A673 (cell line): ENCODE measurements around the gene PLXNA3. TPM values are rescaled to one million over a fixed set of nuclear protein-coding genes. Genes with fewer than 3 reads are reported as not detected.

Experiments used
- BruUV-seq: library from RNA; stranded (reverse); fragments of 400-500 nt; replicated peaks from 2 replicates; lab custom pipeline; 2021; lab: Mats Ljungman, UMichigan
- CTCF ChIA-PET: fragments of 300-600 bp; sonication (Branson Sonifier 250); formaldehyde crosslinking; loops from one replicate; lab custom pipeline; 2022; ENCODE audit warnings: antibody characterized with exemption; lab: Charles Lee
- POLR2A ChIA-PET: fragments of 300-600 bp; sonication (Branson Sonifier 250); formaldehyde crosslinking; loops from one replicate; lab custom pipeline; 2022; ENCODE audit warnings: antibody characterized with exemption; ENCODE audit not compliant: low non-redundant PET; lab: Charles Lee
- DNase-seq: peaks from one replicate; pipeline ENCODE4 v3.0.0-alpha.2; 2015; ENCODE audit warnings: low spot score
- H3K27ac ChIP-seq: fragments of 200-600 bp; sonication (generic); 2 replicates; pipeline ENCODE4 v1.5.1; 2016; ENCODE audit warnings: mixed run types, low read depth, mild to moderate bottlenecking, mixed read lengths, antibody characterized with exemption, low read length; ENCODE audit not compliant: poor library complexity, severe bottlenecking
- H3K27me3 ChIP-seq: fragments of 200-600 bp; sonication (generic); replicated peaks from 2 replicates; pipeline ENCODE4 v1.6.1; 2017; ENCODE audit warnings: mixed run types, low read depth, mild to moderate bottlenecking, mixed read lengths, antibody characterized with exemption, low read length; ENCODE audit not compliant: insufficient read depth, poor library complexity
- H3K36me3 ChIP-seq: fragments of 200-600 bp; sonication (generic); 2 replicates; pipeline ENCODE4 v1.6.1; 2016; ENCODE audit warnings: mixed run types, mild to moderate bottlenecking, mixed read lengths, antibody characterized with exemption, low read length; ENCODE audit not compliant: insufficient read depth, poor library complexity, severe bottlenecking
- H3K4me1 ChIP-seq: fragments of 200-600 bp; sonication (generic); 2 replicates; pipeline ENCODE4 v1.6.1; 2017; ENCODE audit warnings: mixed run types, mild to moderate bottlenecking, mixed read lengths, antibody characterized with exemption, low read length; ENCODE audit not compliant: insufficient read depth, poor library complexity, severe bottlenecking
- H3K4me3 ChIP-seq: fragments of 200-600 bp; sonication (generic); 2 replicates; pipeline ENCODE4 v1.5.1; 2016; ENCODE audit warnings: low read depth, mixed run types, mild to moderate bottlenecking, mixed read lengths, low read length; ENCODE audit not compliant: poor library complexity, severe bottlenecking
- H3K9me3 ChIP-seq: fragments of 200-600 bp; sonication (generic); 2 replicates; pipeline ENCODE4 v1.6.1; 2016; ENCODE audit warnings: mixed run types, low read depth, mild to moderate bottlenecking, mixed read lengths, antibody characterized with exemption, low read length; ENCODE audit not compliant: poor library complexity, severe bottlenecking
- EZH2 ChIP-seq: fragments of 200-600 bp; sonication (generic); IDR thresholded peaks from 2 replicates; pipeline ENCODE4 v1.6.1; 2017; ENCODE audit warnings: borderline replicate concordance, low read depth, mild to moderate bottlenecking, mixed read lengths, antibody characterized with exemption, low read length; ENCODE audit not compliant: poor library complexity, severe bottlenecking
- intact Hi-C: fragments of 100-400 bp; cut with micrococcal nuclease; formaldehyde crosslinking; loops from one replicate; pipeline ENCODE4 v1.10.0; 2022; ENCODE audit not compliant: unreplicated experiment
- total RNA-seq: library from RNA; stranded (reverse); gene quantifications from 2 replicates; pipeline ENCODE4 v1.2.3, GENCODE V29; 2021
- TF ChIP-seq, protein P1 (sequence below): fragments of 300-800, 200-600 bp; sonication (generic); conservative IDR thresholded peaks from 2 replicates; pipeline ENCODE4 v1.5.1; 2017; ENCODE audit warnings: low read depth, mild to moderate bottlenecking, antibody characterized with exemption, low read length, moderate library complexity, mixed read lengths

The PLXNA3 gene
- total RNA-seq, 1 experiment from 2014 or later = 54.6 TPM

DNA sequence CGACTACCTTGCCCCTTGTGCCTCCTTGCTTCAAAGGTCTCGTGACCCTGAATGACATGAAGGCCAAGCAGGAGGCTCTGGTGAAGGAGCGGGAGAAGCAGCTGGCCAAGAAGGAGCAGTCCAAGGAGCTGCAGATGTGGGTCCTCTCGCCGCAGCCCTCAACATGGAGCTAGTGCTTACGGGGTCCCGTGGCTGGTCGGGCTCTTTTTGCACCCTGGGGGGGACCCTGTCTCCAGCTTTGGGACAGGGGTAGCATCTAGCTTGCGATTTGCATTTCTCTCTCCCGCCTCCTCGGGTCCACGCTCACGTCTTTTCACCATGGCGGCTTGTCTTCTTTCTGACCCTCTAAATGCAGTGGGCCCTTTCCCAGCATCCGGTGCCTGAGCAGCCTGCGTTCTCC is 12.3 kb upstream of the PLXNA3 start:
- ChIA-PET CTCF (no interaction called here), POLR2A (no interaction called here)
- Histone ChIP-seq H3K9me3 (no peaks in the 10 kb centered on the region), H3K4me1 (peaks cover 6% of the 10 kb centered on the region), H3K27me3 (no peaks in the 10 kb centered on the region), H3K4me3 (no peak overlapping the region), H3K36me3 (peaks cover 4% of the 10 kb centered on the region), H3K27ac (no peak overlapping the region)
- DNase-seq = no peak
- TF ChIP-seq, protein P1, sequence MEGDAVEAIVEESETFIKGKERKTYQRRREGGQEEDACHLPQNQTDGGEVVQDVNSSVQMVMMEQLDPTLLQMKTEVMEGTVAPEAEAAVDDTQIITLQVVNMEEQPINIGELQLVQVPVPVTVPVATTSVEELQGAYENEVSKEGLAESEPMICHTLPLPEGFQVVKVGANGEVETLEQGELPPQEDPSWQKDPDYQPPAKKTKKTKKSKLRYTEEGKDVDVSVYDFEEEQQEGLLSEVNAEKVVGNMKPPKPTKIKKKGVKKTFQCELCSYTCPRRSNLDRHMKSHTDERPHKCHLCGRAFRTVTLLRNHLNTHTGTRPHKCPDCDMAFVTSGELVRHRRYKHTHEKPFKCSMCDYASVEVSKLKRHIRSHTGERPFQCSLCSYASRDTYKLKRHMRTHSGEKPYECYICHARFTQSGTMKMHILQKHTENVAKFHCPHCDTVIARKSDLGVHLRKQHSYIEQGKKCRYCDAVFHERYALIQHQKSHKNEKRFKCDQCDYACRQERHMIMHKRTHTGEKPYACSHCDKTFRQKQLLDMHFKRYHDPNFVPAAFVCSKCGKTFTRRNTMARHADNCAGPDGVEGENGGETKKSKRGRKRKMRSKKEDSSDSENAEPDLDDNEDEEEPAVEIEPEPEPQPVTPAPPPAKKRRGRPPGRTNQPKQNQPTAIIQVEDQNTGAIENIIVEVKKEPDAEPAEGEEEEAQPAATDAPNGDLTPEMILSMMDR = no peak
- TF ChIP-seq EZH2 = no peak
- BruUV-seq = no TSS peak
- intact Hi-C loops = no loop called here

DNA sequence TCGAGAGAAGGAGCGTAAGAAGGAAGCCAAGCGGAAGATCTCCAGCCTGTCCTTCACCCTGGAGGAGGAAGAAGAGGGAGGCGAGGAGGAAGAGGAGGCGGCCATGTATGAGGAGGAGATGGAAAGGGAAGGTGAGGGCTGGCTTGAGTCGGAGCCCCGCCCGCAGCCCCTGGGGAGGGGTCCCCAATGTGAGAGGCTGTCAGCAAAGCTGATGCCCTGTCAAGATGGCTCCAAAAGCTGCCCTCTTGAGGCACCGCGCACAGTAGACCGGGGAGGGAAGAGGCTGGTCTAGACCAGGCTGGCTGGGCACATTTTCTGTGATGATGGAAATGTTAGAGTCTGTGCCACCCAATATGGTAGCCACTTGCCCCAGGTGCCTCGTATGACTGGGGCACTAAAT is 11.7 kb upstream of the PLXNA3 start:
- Histone ChIP-seq H3K27ac (no peak overlapping the region), H3K27me3 (no peaks in the 10 kb centered on the region), H3K36me3 (peaks cover 4% of the 10 kb centered on the region), H3K4me3 (no peak overlapping the region), H3K9me3 (no peaks in the 10 kb centered on the region), H3K4me1 (peaks cover 6% of the 10 kb centered on the region)
- no peak for DNase-seq
- ChIA-PET CTCF (no interaction called here), POLR2A (no interaction called here)
- no TSS peak for BruUV-seq
- TF ChIP-seq EZH2 = no peak
- TF ChIP-seq, protein P1 = no peak
- intact Hi-C loops = no loop called here

DNA sequence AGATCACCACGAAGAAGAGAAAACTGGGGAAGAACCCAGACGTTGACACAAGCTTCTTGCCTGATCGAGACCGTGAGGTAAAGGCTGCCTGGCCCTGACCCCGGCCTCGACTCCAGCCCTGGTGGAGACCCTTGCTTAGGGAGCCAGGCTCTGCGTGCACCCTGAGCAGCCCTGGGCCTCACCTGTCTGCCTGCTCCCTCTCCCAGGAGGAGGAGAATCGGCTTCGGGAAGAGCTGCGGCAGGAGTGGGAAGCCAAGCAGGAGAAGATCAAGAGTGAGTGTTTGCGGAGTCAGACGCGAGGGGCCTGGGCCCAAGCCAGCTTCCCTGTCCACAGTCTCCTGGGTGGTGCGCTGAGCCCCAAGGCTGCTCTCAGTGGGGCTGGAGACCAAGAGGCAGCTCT is 9.6 kb upstream of the PLXNA3 start:
- no peak for DNase-seq
- intact Hi-C loops = no loop called here
- POLR2A ChIA-PET = no interaction called here
- no TSS peak for BruUV-seq
- Histone ChIP-seq H3K4me3 (no peak overlapping the region), H3K9me3 (no peaks in the 10 kb centered on the region), H3K27ac (no peak overlapping the region), H3K4me1 (peaks cover 6% of the 10 kb centered on the region), H3K27me3 (no peaks in the 10 kb centered on the region), H3K36me3 (peaks cover 4% of the 10 kb centered on the region)
- TF ChIP-seq, protein P1 = no peak
- no peak for TF ChIP-seq EZH2
- CTCF ChIA-PET = no interaction called here
